ENCODE results near the gene ELFN2.

The ELFN2 gene

GRCh38 chr22:37457093-37457893 lies 30.0 kb upstream of the ELFN2 start:
- peaks cover 18% of the 10 kb centered on the region for H3K27me3 ChIP-seq
- no peak overlapping the region for H3K27ac ChIP-seq
- H3K4me3 ChIP-seq (ENCODE audit: low read depth in 1 of 2, low read length in 1 of 2) = no peak overlapping the region
- H3K4me1 ChIP-seq (ENCODE audit: control insufficient read depth in 1 of 2, insufficient read depth in 1 of 2, low read depth in 1 of 2, low read length in 1 of 2) = no peaks in the 10 kb centered on the region
- peak; percentile 90 for TF ChIP-seq CTCF (IDR thresholded peaks at IDR 0.05)
- no peaks in the 10 kb centered on the region for H3K9me3 ChIP-seq
- H3K36me3 ChIP-seq = no peaks in the 10 kb centered on the region

GRCh38 chr22:37456346-37456745 lies 29.1 kb upstream of the ELFN2 start:
- Histone ChIP-seq H3K36me3 (no peaks in the 10 kb centered on the region), H3K4me3 (ENCODE audit: low read depth in 1 of 2, low read length in 1 of 2) (no peak overlapping the region), H3K27me3 (peaks cover 18% of the 10 kb centered on the region), H3K27ac (no peak overlapping the region), H3K4me1 (ENCODE audit: control insufficient read depth in 1 of 2, insufficient read depth in 1 of 2, low read depth in 1 of 2, low read length in 1 of 2) (no peaks in the 10 kb centered on the region), H3K9me3 (no peaks in the 10 kb centered on the region)
- TF ChIP-seq CTCF (IDR thresholded peaks at IDR 0.05) = no peak

GRCh38 chr22:37455896-37456295 lies 28.6 kb upstream of the ELFN2 start:
- peaks cover 18% of the 10 kb centered on the region for H3K27me3 ChIP-seq
- H3K4me1 ChIP-seq (ENCODE audit: control insufficient read depth in 1 of 2, insufficient read depth in 1 of 2, low read depth in 1 of 2, low read length in 1 of 2) = no peaks in the 10 kb centered on the region
- no peak overlapping the region for H3K4me3 ChIP-seq (ENCODE audit: low read depth in 1 of 2, low read length in 1 of 2)
- H3K9me3 ChIP-seq = no peaks in the 10 kb centered on the region
- TF ChIP-seq CTCF (IDR thresholded peaks at IDR 0.05) = no peak
- no peaks in the 10 kb centered on the region for H3K36me3 ChIP-seq
- H3K27ac ChIP-seq = no peak overlapping the region

- no peaks in the 10 kb centered on the region for H3K36me3 ChIP-seq
- H3K27me3 ChIP-seq = peaks cover 24% of the 10 kb centered on the region
- no peak for TF ChIP-seq CTCF (IDR thresholded peaks at IDR 0.05)
- no peak overlapping the region for H3K27ac ChIP-seq
- no peaks in the 10 kb centered on the region for H3K9me3 ChIP-seq
- no peak overlapping the region for H3K4me3 ChIP-seq (ENCODE audit: low read depth in 1 of 2, low read length in 1 of 2)
- H3K4me1 ChIP-seq (ENCODE audit: control insufficient read depth in 1 of 2, insufficient read depth in 1 of 2, low read depth in 1 of 2, low read length in 1 of 2) = no peaks in the 10 kb centered on the region
Measured at GRCh38 chr22:37454857-37455686, 27.8 kb upstream of the ELFN2 start.

- no peaks in the 10 kb centered on the region for H3K4me1 ChIP-seq (ENCODE audit: control insufficient read depth in 1 of 2, insufficient read depth in 1 of 2, low read depth in 1 of 2, low read length in 1 of 2)
- H3K27me3 ChIP-seq = peaks cover 35% of the 10 kb centered on the region
- no peak for TF ChIP-seq CTCF (IDR thresholded peaks at IDR 0.05)
- H3K9me3 ChIP-seq = no peaks in the 10 kb centered on the region
- no peak overlapping the region for H3K27ac ChIP-seq
- H3K4me3 ChIP-seq (ENCODE audit: low read depth in 1 of 2, low read length in 1 of 2) = no peak overlapping the region
- no peaks in the 10 kb centered on the region for H3K36me3 ChIP-seq
Measured at GRCh38 chr22:37453696-37454095, 26.4 kb upstream of the ELFN2 start.
